Choroid plexus epithelial cell (primary cell): ENCODE data around the gene PTPRK.

Experiments
- DNase-seq: peaks from one replicate; pipeline ENCODE4 v3.0.0-alpha.2; 2010; ENCODE audit warnings: low read depth
- H3K4me3 ChIP-seq: 2 replicates; pipeline ENCODE4 v1.5.1; 2011; ENCODE audit warnings: low read depth, mild to moderate bottlenecking, control low read depth, low read length, moderate library complexity
- CTCF ChIP-seq: conservative IDR thresholded peaks from 2 replicates; pipeline ENCODE4 v1.5.1; 2011; ENCODE audit warnings: low read depth, mild to moderate bottlenecking, control low read depth, inconsistent platforms, low read length, moderate library complexity

Gene PTPRK

GRCh38 chr6:127952176-127952575, 568.2 kb downstream of the PTPRK start:
- H3K4me3 ChIP-seq, result no peak overlapping the region
- DNase-seq, result no peak
- TF ChIP-seq CTCF, result no peak

GRCh38 chr6:127951172-127951917, 569.1 kb downstream of the PTPRK start:
- DNase-seq, result no peak
- no peak for TF ChIP-seq CTCF
- no peak overlapping the region for H3K4me3 ChIP-seq

- TF ChIP-seq CTCF, result no peak
- no peak overlapping the region for H3K4me3 ChIP-seq
- DNase-seq, result no peak
Measured at GRCh38 chr6:127950566-127951145, 569.7 kb downstream of the PTPRK start.

GRCh38 chr6:127949251-127949650, 571.1 kb downstream of the PTPRK start:
- TF ChIP-seq CTCF, result no peak
- no peak overlapping the region for H3K4me3 ChIP-seq
- DNase-seq, result no peak

- TF ChIP-seq CTCF, result no peak
- H3K4me3 ChIP-seq, result no peak overlapping the region
- no peak for DNase-seq
Measured at GRCh38 chr6:127946388-127946787, 574.0 kb downstream of the PTPRK start.

GRCh38 chr6:127945434-127946097, 574.8 kb downstream of the PTPRK start:
- no peak overlapping the region for H3K4me3 ChIP-seq
- no peak for TF ChIP-seq CTCF
- no peak for DNase-seq
